Activated CD4-positive, alpha-beta memory T cell treated with anti-CD3 and anti-CD28 coated beads for 36 hours (primary cell): Measurements from ENCODE around the gene NNT. TPM values are rescaled to one million over a fixed set of nuclear protein-coding genes. Genes with fewer than 3 reads are reported as not detected.
"Not testable (repeated sequence)": the region's sequence is repeated elsewhere in the genome, so short reads cannot be mapped to it uniquely, and the experiment has no call there.

Experiments
- CTCF ChIA-PET: fragments of 350-600 bp; sonication (Branson Sonifier 250); formaldehyde crosslinking; loops from one replicate; lab custom pipeline; 2021; ENCODE audit warnings: antibody characterized with exemption, inconsistent platforms; lab: Charles Lee
- POLR2A ChIA-PET: fragments of 350-600 bp; sonication (Branson Sonifier 250); formaldehyde crosslinking; loops from one replicate; lab custom pipeline; 2021; ENCODE audit warnings: antibody characterized with exemption; lab: Charles Lee
- DNase-seq: peaks from one replicate; pipeline ENCODE4 v3.0.0-alpha.2; 2020
- H3K27ac Mint-ChIP-seq: one replicate; pipeline ENCODE4 v1.8.0; 2021; ENCODE audit warnings: mixed read lengths
- H3K27me3 Mint-ChIP-seq: one replicate; pipeline ENCODE4 v1.8.0; 2021; ENCODE audit warnings: mixed read lengths
- H3K36me3 Mint-ChIP-seq: one replicate; pipeline ENCODE4 v1.8.0; 2021; ENCODE audit warnings: mixed read lengths
- H3K4me1 Mint-ChIP-seq: one replicate; pipeline ENCODE4 v1.8.0; 2021; ENCODE audit warnings: low read depth, mixed read lengths
- H3K4me3 Mint-ChIP-seq: one replicate; pipeline ENCODE4 v1.8.0; 2021; ENCODE audit warnings: mild to moderate bottlenecking, mixed read lengths
- H3K9me3 Mint-ChIP-seq: one replicate; pipeline ENCODE4 v1.8.0; 2021; ENCODE audit warnings: mixed read lengths
- intact Hi-C: fragments of 100-400 bp; cut with micrococcal nuclease; formaldehyde crosslinking; loops from one replicate; pipeline ENCODE4 v1.15.1; 2023
- total RNA-seq, 2 experiments: library from RNA; stranded (reverse); gene quantifications; one replicate each; pipeline ENCODE4 v1.2.3, GENCODE V29; 2021

Gene NNT
- 10 to 100 TPM; 96.6 to 99.9 TPM for total RNA-seq

GRCh38 chr5:43602461-43603343 lies at the start of gene NNT:
Gene NNT (plus strand): TSS chr5:43603180. CDS start chr5:43609196, 6,016 bp downstream.
- Mint-ChIP-seq H3K27ac (peak within 1 kb of the TSS; percentile 93), H3K27me3 (no peaks in the 10 kb centered on the region), H3K36me3 (peaks cover 23% of the 10 kb centered on the region), H3K4me1 (peaks cover 35% of the 10 kb centered on the region), H3K9me3 (no peaks in the 10 kb centered on the region), H3K4me3 (peak within 1 kb of the TSS; percentile 97)
- DNase-seq = peak; percentile 84
- intact Hi-C loops = loop anchor here (1.0 to 10.0 kb wide), 7 partner anchors 46 to 535 kb away; partner anchors contain the start of genes C5orf34, HMGCS1 and ZNF131
- ChIA-PET CTCF (interaction anchor here (0.7 to 2.4 kb wide), 8 partner anchors 11 to 608 kb away, joined by 3 to 16 read pairs (median 5); partner anchors contain the start of genes TMEM267 and ZNF131), POLR2A (interaction anchor here (0.7 to 2.6 kb wide), 13 partner anchors 12 to 586 kb away, joined by 3 to 33 read pairs (median 4); partner anchors contain the start of genes C5orf34, HMGCS1, TMEM267 and ZNF131)

DNA sequence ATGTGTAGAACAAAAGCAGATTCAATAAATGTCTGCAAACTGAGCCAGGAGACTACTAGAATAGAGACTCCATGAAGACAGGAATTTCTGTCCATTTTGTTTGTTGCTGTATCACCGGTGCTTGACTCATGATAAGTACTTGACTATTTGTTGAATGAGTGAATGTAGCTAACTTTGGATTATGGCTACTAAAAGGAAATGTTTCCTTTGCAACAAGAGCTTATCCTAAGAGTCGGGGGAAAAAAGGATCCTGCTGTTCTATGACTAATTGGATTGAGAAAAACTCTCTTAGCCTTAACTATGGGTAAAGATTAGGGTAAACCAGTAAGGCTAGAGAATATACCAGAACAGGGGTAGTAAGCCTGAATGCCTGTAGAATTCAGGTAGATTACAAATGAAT lies 49.6 kb upstream of the NNT start:
- DNase-seq = no peak
- CTCF ChIA-PET = interaction anchor here (3.1 kb wide), 1 partner anchor 14 kb away, joined by 15 read pairs; no protein-coding TSS in a partner anchor
- H3K9me3 Mint-ChIP-seq = no peaks in the 10 kb centered on the region
- intact Hi-C loops = no loop called here
- peaks cover 12% of the 10 kb centered on the region for H3K4me1 Mint-ChIP-seq
- H3K27ac Mint-ChIP-seq = no peak overlapping the region
- no peak overlapping the region for H3K4me3 Mint-ChIP-seq
- POLR2A ChIA-PET = interaction anchor here (1.4 to 1.8 kb wide), 2 partner anchors 68 to 69 kb away, joined by 4 to 6 read pairs; partner anchors contain the start of gene TMEM267
- H3K36me3 Mint-ChIP-seq = peaks cover 13% of the 10 kb centered on the region
- H3K27me3 Mint-ChIP-seq = no peaks in the 10 kb centered on the region

DNA sequence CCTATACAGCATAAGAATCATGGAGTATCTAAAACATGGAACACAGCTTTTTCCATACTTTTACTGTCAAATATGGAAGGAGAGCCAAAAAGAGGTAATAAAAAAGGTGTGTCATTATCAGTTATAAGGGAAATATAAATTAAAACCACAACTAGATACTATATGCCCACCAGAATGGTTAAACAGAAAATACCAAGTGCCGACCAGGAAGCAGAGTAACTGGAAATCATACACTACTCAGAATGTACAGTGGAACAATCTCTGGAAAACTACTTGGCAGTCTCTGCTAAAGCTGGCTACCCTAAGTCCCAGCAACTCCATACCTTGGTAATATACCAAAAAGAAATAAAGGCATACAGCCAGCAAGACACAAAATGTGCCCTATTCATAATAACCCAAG lies 48.5 kb upstream of the NNT start:
- POLR2A ChIA-PET = interaction anchor here (1.4 to 2.3 kb wide), 3 partner anchors 48 to 70 kb away, joined by 4 to 19 read pairs (median 10); partner anchors contain the start of genes NNT and TMEM267
- Mint-ChIP-seq H3K9me3 (no peaks in the 10 kb centered on the region), H3K4me3 (no peak overlapping the region), H3K27me3 (no peaks in the 10 kb centered on the region), H3K36me3 (peaks cover 13% of the 10 kb centered on the region), H3K27ac (no peak overlapping the region), H3K4me1 (peaks cover 19% of the 10 kb centered on the region)
- intact Hi-C loops = no loop called here
- no peak for DNase-seq
- CTCF ChIA-PET = interaction anchor here (0.6 to 3.1 kb wide), 4 partner anchors 10 to 71 kb away, joined by 4 to 15 read pairs (median 8); partner anchors contain the start of genes C5orf34 and TMEM267

DNA sequence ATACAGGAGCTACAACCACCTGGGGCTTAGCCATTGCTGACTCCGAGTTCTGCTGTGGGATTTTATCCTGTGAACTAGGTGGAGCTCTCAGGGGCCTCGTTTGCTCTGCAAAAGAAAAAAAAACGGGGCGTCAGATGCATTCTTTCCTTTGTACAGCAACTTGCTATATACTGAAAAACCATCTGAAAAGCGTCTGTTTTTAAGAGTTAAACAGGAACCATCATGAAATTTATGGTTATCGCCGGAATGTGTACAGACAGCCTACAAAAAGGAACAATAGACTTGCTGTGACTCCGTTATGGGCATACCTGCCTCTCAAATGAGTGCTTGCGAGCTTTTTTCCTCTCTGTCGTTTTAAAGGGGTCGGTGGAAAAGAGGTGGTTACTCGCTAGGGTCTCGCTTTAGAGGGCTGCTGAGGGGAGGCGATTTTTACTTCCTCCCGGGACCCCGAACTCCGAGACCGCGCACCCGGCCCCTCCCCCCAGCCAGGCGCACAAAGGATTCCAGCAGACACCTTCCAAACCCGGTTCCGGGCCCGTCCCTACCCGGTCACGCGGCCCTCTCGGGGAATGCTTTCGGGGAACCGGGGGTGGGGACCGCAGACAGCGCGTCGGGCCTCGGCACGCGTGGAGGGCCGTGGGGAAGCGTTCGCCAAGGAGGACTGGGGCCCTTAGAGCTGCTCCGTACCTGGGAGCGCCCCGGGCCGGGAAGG lies 46.9 kb upstream of the NNT start:
- peaks cover 8% of the 10 kb centered on the region for H3K36me3 Mint-ChIP-seq
- H3K27ac Mint-ChIP-seq = peak overlapping the region; percentile 91
- ChIA-PET POLR2A (interaction anchor here (0.7 to 2.3 kb wide), 4 partner anchors 8 to 72 kb away, joined by 3 to 19 read pairs (median 8); partner anchors contain the start of genes NNT and TMEM267), CTCF (interaction anchor here (1.1 to 3.1 kb wide), 6 partner anchors 16 to 75 kb away, joined by 4 to 15 read pairs (median 6); partner anchors contain the start of genes C5orf34 and TMEM267)
- no peaks in the 10 kb centered on the region for H3K9me3 Mint-ChIP-seq
- H3K27me3 Mint-ChIP-seq = no peaks in the 10 kb centered on the region
- DNase-seq = peak; percentile 62
- peak overlapping the region; percentile 90 for H3K4me3 Mint-ChIP-seq
- peaks cover 16% of the 10 kb centered on the region for H3K4me1 Mint-ChIP-seq
- intact Hi-C loops = loop anchor here (1.0 to 5.0 kb wide), 10 partner anchors 23 to 1251 kb away; partner anchors contain the start of genes C5orf34, MRPS30, NNT and ZNF131

DNA sequence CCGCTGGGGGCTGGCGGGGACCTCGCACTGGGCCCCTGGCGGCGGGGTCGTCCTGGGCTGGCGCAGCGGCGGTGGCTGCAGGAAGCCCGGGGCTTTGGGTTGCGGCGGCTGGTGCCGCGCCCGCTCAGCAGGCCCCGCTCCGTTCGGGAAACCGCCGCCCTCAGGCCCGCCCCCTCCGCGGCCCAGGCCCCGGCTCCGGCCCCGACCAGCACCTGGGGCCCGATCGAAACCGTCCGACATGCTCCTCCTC lies 46.4 kb upstream of the NNT start:
- H3K36me3 Mint-ChIP-seq, DNase-seq, H3K27ac Mint-ChIP-seq, H3K27me3 Mint-ChIP-seq, H3K9me3 Mint-ChIP-seq: not testable (repeated sequence)
- intact Hi-C loops = loop anchor here (1.0 to 5.0 kb wide), 10 partner anchors 24 to 1251 kb away; partner anchors contain the start of genes C5orf34, MRPS30, NNT and ZNF131
- Mint-ChIP-seq H3K4me3 (peak overlapping the region; percentile 90), H3K4me1 (peaks cover 15% of the 10 kb centered on the region)
- CTCF ChIA-PET = interaction anchor here (1.6 to 3.1 kb wide), 2 partner anchors 17 to 75 kb away, joined by 5 to 15 read pairs; no protein-coding TSS in a partner anchor
- POLR2A ChIA-PET = interaction anchor here (2.3 kb wide), 1 partner anchor 72 kb away, joined by 19 read pairs; the partner anchor contains the start of gene TMEM267

DNA sequence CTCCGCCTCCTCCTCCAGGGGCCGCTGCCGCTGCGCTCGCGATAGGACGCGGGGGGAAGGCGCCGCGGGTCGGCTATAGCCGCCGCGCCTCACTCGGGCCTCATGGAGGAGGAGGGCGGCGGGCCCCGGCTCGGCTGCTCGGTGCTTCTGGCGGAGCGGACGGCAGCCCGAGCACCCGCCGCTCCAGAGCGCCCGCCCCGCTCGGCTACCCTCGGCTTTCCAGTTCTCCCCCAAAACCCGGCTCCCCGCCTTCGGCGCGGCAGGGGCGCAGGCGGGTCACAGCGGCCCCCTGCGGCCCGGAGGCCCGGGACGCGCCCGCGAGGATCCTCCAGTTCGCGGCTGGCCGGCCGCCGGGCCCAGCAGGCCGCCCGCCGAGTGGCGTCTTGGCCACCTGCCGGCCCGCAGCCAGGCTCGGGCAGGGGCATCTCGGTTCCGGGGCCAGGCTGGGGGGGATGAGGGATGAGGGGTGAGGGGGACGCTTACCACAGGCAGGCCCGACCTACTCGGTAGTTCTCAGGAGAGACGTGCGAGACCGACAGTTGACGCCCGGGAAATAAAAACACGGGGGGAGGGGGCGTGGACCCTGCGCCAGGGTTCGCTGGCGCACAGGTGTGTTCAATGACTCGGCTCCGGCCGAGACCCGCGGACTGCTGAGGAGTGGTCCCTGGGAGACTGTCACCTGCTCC lies 46.0 kb upstream of the NNT start, which contains the start of gene PAIP1:
PAIP1 (minus strand) TSS at position 221 of the 686 bp plus-strand sequence. CDS start 231 bp downstream, outside the sequence.
- H3K4me1 Mint-ChIP-seq = peaks cover 15% of the 10 kb centered on the region
- no peaks in the 10 kb centered on the region for H3K27me3 Mint-ChIP-seq
- H3K36me3 Mint-ChIP-seq = peaks cover 7% of the 10 kb centered on the region
- H3K27ac Mint-ChIP-seq = peak within 1 kb of the TSS; percentile 91
- peak; percentile 89 for DNase-seq
- ChIA-PET POLR2A (interaction anchor here (1.0 to 2.3 kb wide), 4 partner anchors 45 to 73 kb away, joined by 3 to 19 read pairs (median 6); partner anchors contain the start of genes NNT and TMEM267), CTCF (interaction anchor here (0.9 to 1.0 kb wide), 2 partner anchors 43 to 46 kb away, joined by 4 to 8 read pairs; partner anchors contain the start of gene NNT)
- H3K4me3 Mint-ChIP-seq = peak within 1 kb of the TSS; percentile 90
- H3K9me3 Mint-ChIP-seq = no peaks in the 10 kb centered on the region
- intact Hi-C loops = loop anchor here (1.0 to 5.0 kb wide), 10 partner anchors 24 to 1250 kb away; partner anchors contain the start of genes C5orf34, MRPS30, NNT and ZNF131

DNA sequence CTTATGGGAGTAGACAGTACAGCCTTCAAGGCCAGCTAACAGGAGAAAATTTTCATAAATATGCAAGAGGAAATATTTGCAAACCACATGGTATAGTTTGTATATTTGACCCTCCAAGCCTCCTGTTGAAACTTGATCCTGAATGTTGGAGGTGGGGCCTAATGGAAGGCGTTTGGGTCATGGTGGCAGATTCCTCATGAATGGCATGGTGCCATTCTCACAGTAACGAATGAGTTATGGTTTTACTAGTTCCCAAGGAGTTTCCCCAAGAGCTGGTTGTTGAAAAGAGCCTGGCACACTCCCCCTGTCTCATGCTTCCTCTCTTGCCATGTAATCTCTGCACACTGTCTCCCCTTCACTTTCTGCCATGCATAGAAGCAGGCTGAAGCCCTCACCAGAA lies 42.9 kb upstream of the NNT start:
- POLR2A ChIA-PET = interaction anchor here (1.4 kb wide), 1 partner anchor 42 kb away, joined by 3 read pairs; the partner anchor contains the start of gene NNT
- Mint-ChIP-seq H3K36me3 (peaks cover 5% of the 10 kb centered on the region), H3K4me1 (peaks cover 12% of the 10 kb centered on the region), H3K9me3 (no peaks in the 10 kb centered on the region), H3K4me3 (no peak overlapping the region), H3K27me3 (no peaks in the 10 kb centered on the region), H3K27ac (no peak overlapping the region)
- CTCF ChIA-PET = no interaction called here
- intact Hi-C loops = no loop called here
- DNase-seq = no peak

DNA sequence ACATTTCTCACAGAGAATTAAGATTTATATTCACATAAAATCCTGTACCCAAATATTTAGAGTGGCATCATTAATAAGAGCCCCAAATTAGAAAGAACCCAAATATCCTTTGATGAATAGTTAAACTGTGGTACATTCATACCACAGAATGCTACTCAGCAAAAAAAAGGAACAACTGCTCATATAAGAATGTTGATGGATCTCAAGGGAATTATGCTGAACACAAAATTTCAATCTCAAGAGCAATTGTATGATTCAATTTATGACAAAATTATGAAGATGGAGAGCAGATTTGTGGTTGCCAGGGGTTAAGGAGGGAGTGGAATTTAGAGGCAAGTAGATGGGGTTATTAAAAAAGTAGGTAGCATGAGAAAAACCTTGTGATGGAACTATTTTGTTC lies 41.6 kb upstream of the NNT start:
- DNase-seq = no peak
- Mint-ChIP-seq H3K4me1 (peaks cover 8% of the 10 kb centered on the region), H3K4me3 (no peak overlapping the region), H3K36me3 (no peaks in the 10 kb centered on the region), H3K9me3 (no peaks in the 10 kb centered on the region), H3K27ac (no peak overlapping the region), H3K27me3 (no peaks in the 10 kb centered on the region)
- CTCF ChIA-PET = no interaction called here
- intact Hi-C loops = no loop called here
- POLR2A ChIA-PET = no interaction called here

DNA sequence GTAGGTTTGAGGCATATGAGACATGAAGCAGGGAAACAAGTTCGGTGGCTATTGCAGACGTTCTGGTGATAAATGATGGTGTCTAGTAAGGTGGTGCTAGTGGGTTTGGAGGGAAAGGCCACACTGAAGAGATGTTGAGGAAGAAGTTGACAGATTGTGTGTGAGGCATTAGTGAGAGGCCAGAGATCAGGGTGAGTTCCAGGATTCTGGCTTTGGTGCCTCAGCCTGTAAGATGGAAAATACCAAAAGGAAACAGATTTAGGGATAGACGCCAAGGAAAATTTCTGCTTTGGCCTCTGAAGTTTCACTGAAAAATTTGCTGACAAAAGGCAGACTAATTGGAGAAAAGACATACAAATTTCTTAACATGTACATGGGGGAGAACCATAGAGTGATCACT lies 39.7 kb upstream of the NNT start:
- ChIA-PET POLR2A (interaction anchor here (0.8 kb wide), 1 partner anchor 39 kb away, joined by 3 read pairs; no protein-coding TSS in a partner anchor), CTCF (no interaction called here)
- Mint-ChIP-seq H3K27ac (no peak overlapping the region), H3K27me3 (no peaks in the 10 kb centered on the region), H3K36me3 (no peaks in the 10 kb centered on the region), H3K9me3 (no peaks in the 10 kb centered on the region), H3K4me1 (peaks cover 11% of the 10 kb centered on the region), H3K4me3 (no peak overlapping the region)
- no peak for DNase-seq
- intact Hi-C loops = no loop called here

DNA sequence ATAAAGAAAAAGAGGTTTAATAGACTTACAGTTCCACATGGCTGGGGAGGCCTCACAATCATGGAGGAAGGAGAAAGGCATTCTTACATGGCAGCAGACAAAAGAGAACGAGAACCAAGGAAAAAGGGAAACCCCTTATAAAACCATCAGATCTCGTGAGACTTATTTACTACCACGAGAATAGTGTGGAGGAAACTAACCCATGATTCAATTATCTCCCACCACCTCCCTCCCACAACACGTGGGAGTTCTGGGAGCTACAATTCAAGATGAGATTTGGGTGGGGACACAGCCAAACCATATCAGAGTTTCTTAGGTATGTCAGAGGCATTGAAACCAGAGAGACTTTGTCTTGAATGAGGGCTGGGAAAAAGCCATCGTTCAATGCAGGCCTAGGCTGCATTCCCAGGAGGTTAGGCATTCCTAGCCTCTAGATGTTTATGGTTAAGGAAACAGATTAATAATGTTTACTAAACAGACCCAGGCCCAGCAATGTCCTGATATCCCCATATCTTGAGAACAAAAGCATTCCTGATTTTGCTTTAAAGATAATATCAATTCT lies 38.6 kb upstream of the NNT start:
- ChIA-PET POLR2A (interaction anchor here (0.8 kb wide), 1 partner anchor 38 kb away, joined by 3 read pairs; no protein-coding TSS in a partner anchor), CTCF (no interaction called here)
- intact Hi-C loops = no loop called here
- Mint-ChIP-seq H3K4me3 (no peak overlapping the region), H3K9me3 (no peaks in the 10 kb centered on the region), H3K27me3 (no peaks in the 10 kb centered on the region), H3K4me1 (peaks cover 3% of the 10 kb centered on the region), H3K36me3 (no peaks in the 10 kb centered on the region), H3K27ac (no peak overlapping the region)
- DNase-seq = no peak
